NCI-H1105 treated with DMSO at 0.1 percent for 48 hours (cell line): Measurements from ENCODE around the gene ERF.

ENCODE experiments used
- DNase-seq: peaks from one replicate; lab custom pipeline; 2025; lab: John Stamatoyannopoulos, UW

ERF gene

DNA sequence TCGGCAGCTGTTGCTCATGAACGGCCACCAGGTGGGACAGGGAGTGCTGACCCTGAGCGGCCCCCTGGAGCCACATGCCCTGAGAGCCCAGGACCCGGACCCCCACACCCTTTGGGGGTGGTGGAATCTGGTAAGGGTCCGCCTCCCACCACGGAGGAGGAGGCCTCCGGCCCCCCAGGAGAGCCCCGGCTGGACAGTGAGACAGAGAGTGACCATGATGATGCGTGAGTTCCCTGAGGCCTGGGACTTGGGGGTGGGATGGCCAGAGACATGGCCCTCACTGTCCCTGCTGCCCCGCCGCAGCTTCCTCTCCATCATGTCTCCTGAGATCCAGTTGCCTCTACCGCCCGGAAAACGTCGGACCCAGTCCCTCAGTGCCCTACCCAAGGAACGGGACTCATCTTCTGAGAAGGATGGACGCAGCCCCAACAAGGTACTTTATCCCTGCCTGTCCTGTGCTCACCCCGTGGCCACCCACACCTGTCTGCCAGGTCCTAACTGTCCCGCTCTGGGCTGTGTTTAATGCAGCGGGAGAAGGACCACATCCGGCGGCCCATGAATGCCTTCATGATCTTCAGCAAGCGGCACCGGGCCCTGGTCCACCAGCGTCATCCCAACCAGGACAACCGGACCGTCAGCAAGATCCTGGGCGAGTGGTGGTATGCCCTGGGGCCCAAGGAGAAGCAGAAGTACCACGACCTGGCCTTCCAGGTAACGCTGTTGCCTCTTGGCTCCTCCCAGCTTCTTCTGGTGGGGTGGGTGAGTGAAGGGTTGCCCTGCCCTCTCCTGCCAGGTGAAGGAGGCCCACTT lies 32.3 kb upstream of the ERF start:
- DNase-seq: no peak

DNA sequence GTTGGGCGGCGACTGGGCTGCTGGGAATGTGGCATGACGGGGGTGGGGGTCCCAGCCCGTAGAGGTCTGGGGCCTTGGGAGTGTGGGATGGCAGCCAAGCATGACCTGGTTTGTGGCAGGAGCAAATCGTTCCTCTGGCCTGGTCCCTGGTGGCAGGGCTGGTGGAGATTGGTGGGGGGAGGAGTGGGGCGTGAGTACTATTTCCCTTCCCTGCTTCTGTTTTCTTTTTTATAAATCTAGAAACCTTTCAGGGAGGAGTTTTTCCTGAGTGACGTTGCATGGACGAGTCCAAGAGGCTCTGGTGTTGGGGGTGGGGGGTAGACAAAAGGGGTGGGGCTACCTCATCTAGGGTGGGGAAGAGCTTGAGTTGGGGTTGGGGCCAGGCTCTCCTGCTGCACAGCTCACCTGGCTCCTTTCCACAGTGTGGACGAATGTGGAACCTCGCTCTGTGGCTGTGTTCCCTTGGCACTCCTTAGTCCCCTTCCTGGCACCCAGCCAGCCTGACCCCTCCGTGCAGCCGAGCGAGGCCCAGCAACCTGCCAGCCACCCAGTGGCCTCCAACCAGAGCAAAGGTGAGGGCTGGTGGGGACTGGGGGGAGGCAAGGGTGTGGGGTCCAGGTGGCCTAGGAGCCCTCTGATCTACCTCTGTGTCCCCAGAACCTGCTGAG lies 31.6 kb upstream of the ERF start:
- DNase-seq: no peak

DNA sequence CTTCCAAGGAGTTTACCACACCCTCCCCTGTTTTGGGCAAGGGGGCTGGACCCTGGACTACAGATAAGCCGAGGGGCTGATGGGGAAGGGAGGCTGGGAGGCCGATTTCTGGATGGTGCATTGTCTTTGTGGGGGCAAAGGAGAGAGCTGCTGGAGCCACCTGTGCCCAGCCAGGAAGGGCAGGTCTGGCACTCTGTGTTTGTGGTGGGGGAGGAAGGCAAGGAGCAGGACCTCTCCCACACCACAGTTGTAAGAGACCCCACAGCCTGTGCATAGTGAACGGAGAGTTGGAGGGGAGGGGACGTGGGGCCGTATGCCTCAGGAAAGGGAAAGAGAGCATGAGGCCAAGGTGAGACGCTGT lies 31.0 kb upstream of the ERF start:
- DNase-seq: no peak

DNA sequence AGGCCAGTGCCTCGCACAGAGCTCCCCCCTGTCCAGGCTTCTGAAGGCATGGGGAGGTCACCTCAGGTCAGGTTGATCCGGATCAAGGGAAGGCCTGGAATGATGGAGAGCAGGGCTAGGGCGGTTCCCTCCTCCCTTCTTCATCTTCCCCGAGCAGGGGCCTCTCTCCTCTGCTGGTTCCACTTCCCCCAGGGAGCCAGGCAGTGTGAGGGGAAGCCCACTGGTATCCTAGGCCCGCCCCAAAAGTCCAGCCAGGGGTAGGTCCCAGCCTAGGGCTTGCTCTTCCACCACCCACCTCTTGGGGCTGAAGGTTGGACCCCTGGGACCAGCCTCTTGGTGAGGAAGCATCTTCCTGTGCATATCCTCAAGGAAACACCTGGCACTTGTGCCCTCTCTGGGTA lies 30.6 kb upstream of the ERF start:
- no peak for DNase-seq

DNA sequence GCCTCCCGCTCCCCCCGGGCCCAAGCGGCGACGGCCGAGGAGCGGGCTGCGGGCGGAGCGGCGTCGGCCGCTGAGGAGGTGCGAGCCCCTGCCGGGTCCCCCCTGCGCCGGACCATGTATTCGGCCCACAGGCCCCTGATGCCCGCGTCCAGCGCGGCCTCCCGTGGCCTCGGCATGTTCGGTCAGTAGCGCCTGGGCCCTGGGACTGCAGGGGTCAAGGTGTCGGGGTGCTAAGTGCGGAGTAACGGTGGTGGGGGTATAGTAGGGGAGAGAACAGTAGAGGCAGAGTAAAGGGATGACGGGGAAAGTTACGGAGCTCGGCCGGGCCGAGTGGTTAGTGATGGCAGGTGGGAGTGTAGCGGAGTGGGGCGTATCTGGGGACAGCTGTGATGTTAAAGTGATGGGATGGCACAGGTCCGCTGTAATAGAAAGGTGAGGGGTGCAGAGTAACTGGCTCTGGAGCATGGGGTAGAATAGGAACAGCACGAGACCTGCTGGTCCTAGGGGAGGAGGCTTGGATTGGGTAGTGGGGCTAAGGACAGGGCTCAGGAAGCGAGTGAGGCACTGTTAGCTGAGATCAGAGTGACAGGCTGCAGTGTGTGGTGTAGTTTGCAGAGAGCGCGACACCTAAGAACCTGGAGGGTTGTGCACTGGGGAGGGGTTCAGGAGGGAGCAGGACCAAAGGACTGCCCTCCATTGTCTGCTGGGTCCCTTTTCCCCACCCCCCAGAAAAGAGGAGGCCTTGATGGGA lies 29.8 kb upstream of the ERF start:
- DNase-seq: no peak

DNA sequence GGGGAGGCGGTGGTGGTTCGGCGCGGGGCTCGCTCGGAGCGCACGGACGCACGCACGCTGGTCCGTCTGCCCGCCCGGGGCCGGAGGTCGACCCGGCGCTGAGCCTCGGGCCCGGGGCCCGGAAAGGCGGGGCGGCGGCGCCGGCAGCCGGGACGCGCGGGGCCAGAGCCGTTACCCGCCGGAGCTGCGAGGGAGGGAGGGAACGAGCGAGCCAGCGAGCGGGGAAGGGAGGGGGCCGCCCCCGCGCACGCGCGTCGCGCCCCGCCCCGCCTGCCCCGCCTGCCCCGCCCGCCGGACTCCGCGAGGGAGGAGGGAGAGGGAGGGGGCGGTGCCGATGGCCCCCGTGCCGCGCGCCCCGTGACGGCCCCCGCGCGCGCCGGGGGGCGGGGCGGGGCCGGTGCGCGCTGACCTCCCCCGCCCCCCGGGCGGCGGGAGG lies 29.2 kb upstream of the ERF start:
- peak; percentile 59 for DNase-seq

DNA sequence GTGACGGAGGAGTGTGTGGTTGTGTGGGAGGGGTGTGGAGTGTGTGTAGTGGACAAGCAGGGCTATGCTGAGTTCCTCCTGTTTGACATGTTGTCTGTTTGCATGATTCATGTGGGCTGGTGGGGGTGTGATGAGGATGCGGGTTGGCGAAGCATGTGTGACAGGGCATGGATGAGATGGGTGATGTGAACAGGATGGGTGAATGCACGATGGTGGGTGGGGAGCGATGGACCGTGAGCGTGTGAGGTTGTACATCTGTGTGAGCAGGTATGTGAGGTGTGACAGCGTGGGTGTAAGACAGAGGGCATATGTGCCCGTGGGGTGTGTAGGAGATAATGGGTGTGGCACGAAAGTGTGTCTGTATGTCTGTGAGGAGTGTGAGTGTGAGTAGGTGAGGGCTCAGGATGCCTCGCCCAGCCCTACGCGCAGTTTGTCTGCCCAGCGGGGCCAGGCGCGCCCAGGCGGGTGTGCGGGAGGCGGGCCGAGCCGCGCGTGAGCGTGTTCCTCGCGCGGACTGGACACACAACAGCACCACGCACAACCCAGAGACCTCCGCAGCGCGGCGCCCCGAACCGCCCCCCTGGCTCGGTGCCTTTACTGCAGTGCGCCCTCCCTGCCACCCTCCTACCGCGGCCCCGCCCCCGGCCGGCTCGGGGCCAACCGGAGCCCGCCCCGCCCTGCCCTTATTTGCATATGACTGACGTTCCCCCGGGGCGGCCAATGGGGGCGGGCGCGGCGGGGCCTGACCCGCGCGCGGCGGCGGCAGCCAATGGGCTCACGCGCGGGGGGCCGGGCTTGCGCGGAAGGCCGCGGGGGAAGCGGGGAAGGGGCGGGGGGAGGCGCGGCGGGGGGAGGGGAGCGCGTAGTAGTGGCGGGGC lies 28.5 kb upstream of the ERF start:
- DNase-seq: peak; percentile 88

DNA sequence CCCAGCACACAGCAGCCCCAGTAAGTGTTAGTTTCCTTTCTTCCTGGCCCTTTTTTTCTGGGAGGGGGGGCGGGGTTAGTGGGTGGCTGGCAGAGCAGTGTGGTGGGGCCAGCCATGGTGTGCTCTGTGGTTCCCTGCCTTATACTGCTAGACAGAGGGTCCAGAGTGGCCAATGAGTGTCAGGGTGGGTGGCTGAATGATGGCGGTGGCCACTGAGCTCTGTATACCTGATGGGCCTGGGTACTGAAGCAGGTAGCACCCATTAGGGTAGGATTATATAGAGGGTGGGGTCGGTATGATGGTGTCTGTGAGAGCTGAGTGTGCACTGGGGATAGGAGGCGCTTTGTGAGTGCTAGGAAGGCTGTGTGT lies 27.9 kb upstream of the ERF start:
- no peak for DNase-seq

DNA sequence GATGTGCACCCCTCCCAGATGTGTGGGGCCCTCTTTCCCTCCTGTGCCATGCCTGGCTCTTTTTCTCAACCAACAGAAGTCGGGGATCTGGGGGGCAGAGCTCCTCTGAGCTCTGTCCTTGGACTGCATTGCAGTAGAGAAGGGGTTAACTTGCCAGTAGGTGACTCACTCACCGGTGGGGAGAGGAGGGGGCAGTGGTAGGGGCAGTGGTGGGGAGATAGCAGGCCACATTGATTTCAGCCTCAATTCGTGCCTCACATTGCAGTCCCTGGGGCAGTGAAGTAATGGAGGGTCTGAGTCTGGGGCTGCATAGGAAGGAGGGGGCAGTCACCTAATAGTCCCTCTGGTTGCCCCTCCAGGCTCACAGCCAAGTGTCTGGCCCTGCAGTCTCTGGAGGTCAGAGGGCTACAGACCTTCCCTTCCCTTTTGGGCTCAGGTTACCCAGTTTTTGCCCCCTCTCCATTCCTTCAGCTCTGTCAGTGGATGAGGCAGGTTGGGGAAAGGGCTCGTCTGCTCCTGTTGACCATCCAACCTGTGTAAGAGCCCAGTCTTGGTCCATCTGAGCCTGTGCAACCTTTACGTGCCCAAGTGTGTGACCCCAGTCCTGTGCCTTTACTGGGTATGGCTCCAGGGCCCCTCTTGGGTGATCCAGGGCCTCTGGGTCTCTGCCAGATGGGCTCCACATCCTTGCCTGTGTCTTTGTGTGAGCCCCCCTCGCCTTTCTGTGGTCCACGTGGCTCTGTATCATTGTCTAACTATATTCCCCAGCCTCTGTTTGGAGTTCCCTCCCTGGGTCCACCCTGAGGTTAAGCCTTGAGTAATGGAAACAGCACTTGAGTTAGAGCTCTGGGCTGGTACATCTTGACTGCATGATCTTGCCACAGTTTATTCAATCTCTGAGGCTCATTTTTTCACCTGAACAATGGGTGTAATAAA lies 27.2 kb upstream of the ERF start:
- DNase-seq: no peak

DNA sequence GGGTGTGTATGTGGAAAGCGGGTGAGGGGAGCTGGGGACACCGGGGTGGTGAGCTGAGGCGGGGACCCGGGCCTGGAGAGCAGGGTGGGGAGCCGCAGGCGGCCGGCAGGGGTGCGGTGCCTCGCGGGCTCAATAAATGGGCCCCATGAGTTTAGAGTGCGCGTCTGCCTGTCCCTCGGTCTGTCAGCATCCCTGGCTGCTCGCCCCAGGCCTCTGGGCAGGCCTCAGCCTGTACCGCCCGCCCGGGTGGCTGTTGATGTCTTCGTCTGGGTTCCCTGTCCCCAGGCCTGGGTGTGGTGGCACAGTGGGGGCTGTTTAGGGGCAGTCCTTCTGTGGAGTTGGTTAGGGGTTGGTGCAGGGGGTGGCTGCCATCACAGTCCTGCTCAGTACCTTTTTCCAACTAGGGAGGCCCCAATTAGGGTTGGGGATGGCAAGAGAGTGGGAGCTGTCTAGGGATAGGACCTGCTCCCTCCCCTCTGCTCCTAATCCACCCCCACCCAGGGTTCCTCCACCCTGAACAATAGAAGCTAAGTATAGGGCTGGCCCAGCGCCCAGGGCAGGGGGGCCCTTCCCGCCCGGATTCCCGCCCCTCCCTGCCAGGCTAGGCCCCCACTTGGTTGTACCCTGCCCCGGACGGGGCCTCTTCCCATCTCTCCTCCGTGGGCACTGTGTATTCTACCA lies 26.4 kb upstream of the ERF start:
- peak; percentile 66 for DNase-seq

DNA sequence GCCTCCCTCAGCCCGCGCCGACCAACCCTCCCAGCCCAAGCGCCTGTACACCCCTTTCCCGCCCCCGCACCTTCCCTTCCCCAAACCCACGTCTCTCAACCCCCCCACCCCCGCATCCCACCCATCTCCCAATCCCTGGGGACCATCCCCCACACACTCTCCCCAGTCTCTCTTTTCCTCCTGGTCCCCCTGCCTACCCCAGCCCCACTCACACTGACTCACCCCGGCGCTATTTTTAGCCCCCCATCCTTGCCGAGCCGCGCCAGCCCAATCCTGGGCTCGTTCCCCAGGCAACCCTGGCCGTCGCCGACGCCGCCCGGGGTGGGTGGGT lies 25.9 kb upstream of the ERF start:
- DNase-seq: no peak

DNA sequence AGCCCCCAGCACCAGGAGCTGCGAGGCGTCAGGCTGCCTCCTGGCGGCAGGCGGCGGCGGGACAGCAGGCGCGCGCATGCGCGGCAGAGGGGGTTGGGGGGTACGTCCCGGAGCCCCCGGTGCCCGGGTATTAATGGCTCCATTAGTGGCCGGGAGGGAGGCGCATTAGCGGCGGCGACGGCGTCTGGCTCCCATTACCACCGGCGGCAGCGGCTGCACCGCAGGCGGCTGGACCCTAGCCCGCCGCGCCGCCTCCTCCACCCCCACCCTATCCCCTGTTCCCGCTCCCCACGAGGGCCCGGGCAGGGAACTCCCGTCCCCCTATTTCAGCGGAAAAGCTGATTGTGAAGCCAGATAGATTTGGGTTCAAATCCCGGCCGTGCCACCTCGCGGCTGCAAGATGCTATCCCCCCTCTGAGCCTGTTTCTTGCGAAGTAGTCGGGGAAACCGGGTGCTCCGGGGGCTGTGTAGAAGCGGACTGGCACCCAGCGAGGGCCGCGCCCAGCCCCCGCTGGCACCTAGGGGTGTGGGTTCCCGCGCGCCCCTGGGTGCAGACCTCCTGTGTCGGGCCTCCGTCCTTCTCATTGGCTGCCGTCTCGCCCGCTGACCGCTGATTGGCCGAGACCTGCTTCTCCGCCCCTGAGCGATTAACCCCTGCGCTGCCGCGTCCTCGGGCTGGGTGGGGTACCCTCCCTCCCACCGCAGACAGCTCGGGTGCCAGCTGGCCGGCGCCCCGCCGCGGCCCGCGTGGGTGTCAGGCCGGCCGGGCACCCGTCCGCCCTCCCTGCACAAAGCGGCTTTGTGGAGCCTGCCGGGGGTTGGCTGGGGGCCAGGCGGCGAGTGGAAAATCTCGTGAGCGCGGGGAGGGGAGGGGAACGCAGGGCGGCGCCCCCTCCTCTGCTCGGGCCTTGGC lies 25.2 kb upstream of the ERF start:
- peak; percentile 94 for DNase-seq

DNA sequence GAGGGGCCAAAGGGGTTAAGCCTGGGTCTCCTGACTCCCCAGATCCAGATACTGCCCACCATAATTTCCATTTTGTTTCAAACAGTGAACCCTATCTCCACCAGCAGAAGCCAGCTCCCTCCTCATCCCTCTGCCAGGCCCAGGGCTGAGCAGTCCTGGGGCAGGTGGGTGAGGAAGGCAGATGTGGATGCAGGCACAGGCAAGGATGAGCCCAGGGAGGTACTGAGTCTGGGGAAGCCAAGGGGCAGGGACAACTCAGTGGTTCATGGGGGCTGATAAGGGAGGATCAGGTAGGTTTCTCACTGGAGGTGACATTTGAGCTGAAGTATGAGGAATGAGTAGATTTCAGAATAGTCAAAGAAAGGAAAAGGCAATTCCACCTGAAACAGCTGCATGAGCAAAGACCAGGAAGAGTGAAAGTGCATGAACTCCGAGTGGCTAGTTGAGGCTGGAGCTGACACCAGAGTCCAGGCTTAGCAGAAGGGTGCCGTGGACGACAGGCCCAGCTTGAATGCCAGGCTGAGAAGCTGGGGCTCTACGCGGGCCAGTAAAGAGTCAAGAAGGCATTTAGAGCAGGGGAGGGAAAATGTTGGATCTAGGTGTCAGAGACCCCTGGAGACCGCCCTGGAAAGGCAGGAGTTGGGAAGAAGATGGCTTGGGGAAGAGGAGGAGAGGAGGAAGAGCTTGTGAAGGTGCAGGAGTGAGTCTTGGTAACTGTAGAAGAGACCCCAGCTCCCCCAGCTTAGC lies 24.4 kb upstream of the ERF start:
- no peak for DNase-seq

DNA sequence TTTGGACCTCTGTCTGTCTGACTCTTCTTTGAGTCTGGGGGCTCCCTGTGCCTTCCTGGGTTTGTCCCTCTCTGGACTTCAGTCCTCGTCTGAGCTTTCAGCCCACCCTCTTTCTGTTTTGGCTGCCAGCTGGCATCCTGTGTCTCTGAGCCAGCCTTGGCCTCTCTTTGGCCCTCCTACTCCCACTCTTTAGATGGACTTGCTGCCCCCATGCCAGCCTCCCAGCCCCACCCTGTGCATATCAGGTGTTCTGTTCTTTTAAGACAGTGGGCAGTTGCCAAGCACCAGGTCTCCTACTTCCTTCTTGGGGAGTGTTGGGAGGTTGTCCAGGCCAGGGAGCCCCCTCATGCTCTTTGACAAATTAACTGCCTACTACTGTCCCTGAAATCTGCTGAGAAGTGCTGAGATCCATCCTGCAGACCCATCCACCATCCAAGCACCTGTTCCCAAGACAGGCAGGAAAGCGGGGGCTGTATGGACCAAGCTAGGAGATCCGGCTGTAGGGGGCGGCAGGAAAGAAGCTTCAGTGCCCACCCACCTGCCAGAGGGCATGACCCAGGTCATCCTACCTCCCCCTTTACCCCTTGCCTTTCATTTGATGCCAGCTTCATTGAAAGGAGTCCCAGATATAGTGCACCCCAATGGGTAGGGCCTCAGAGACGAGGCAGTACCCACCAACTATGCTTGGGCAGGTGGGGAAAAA lies 23.7 kb upstream of the ERF start:
- no peak for DNase-seq

DNA sequence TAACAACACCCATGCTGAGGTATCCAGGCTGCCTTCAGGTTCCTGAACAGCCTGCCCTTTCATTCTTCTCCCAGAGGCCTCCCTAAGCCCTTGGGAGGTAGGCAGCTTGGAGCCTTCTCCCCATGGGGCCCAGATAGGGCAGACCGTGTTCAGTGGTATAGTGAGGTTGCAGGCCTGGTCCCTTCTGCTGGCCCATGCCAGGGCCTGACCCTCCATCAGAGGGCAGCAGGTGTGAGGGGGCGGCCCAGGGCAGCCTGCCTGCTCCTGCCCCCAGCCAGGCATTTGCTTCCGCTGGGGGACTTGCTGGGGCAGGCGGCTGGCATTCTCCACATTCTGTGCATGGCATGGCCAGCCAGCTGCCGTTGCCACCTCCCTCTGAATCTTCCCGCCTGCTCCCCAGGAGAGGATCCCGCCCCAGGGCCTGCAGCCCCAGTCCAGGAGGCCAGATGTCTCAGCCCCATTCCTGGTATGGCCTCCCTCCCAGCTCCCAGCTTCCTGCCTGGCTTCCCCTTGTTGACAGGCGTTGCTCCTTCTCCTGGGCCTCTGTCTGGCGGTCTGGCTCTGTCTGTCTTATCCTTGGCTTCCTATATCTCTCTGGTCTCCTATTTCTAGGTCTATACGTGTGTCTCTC lies 23.0 kb upstream of the ERF start:
- no peak for DNase-seq

DNA sequence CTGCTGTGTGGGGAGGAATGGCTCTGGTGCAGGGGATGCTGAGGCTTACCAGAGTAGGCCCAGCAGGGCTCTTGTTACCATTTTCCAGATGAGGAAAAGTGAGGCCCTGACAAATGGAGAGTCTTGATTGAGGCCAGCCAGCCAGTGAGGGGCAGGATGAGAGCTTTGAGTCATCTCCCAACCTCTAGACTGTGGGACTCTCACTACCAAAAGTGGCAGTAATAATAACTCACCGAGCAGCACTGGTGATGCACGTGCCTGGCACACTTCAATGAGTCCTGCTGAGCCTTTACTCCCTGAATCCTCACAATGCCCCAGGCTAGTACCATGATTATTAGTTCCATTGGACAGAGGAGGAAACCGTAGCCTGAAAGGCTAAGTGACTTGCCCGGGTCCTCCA lies 21.9 kb upstream of the ERF start:
- DNase-seq: no peak

DNA sequence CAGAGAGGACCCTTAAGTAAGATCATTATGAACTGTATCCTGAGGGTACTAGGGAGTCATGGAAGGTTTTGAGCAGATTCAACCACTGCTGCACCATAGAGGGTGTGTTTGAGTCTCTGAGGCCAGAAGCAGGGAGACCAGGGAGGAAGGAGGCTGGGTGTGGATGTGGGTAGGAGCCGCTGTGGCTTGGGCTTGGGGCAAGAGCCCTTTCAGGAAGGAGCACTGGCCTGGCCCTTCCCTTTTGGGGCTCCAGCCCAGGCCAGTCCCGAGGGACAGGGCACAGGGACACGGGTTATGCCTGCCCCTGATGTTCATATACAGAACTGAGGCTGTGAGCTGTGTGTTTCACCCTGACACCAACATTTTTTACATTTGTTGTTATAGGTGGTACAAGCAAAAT lies 21.4 kb upstream of the ERF start:
- no peak for DNase-seq

DNA sequence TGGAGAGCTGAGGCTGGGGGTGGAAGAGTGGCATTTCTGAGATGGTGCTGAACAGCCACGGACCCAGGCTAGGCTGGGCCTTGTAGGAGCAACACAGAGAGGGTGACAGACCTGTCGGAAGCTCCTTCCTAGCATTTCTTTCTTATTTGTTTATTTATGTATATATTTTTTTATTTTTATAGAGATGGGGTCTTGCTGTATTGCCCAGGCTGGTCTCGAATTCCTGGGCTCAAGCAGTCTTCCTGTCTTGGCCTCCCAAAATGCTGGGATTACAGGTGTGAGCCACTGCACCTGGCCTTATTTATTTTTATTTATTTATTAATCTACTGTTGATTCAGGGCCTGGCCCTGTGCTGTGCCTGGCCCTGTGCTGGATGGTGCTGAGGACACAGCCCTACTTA lies 20.6 kb upstream of the ERF start:
- no peak for DNase-seq
